GM12878 (cell line): ENCODE results near the gene GALNT17. TPM values are rescaled to one million over a fixed set of nuclear protein-coding genes. Genes with fewer than 3 reads are reported as not detected.

Experiments
- ATAC-seq: fragments of 200-7000 bp; cut with Tn5 transposase; 3 replicates; pipeline ENCODE4 v1.9.1; 2020; ENCODE audit warnings: mild to moderate bottlenecking, moderate library complexity
- BruUV-seq: library from RNA; stranded (reverse); fragments of 400-500 nt; replicated peaks from 2 replicates; lab custom pipeline; 2021; lab: Mats Ljungman, UMichigan
- CTCF ChIA-PET: fragments of 300-600 bp; sonication (Branson Sonifier 250); formaldehyde crosslinking; extraction: SDS; loops from one replicate; lab custom pipeline; 2021; ENCODE audit warnings: inconsistent platforms; lab: Yijun Ruan, JAX
- POLR2A ChIA-PET: fragments of 350-600 bp; formaldehyde crosslinking; extraction: SDS; loops from one replicate; lab custom pipeline; 2021; ENCODE audit warnings: inconsistent platforms; lab: Charles Lee
- RAD21 ChIA-PET: fragments of 300-600 bp; sonication (Branson Sonifier 250); formaldehyde crosslinking; loops from one replicate; lab custom pipeline; 2023; ENCODE audit warnings: antibody characterized with exemption; ENCODE audit not compliant: unreplicated experiment; lab: Charles Lee
- SMC1A ChIA-PET: fragments of 300-600 bp; sonication (Branson Sonifier 250); formaldehyde crosslinking; loops from one replicate; lab custom pipeline; 2023; ENCODE audit not compliant: unreplicated experiment, uncharacterized antibody; lab: Charles Lee
- DNase-seq: peaks from one replicate; pipeline ENCODE4 v3.0.0-alpha.2; 2011; ENCODE audit warnings: low read depth, low spot score
- FAIRE-seq: peaks from 3 replicates; lab custom pipeline; 2011; peaks lifted over from hg19 to GRCh38; lab: Jason Lieb, UNC
- H2AFZ ChIP-seq: 2 replicates; pipeline ENCODE4 v1.6.0; 2011; ENCODE audit warnings: low read depth, low read length, control low read depth; ENCODE audit not compliant: control insufficient read depth
- H3K27ac ChIP-seq: 2 replicates; pipeline ENCODE4 v1.5.1; 2011; ENCODE audit warnings: control low read depth; ENCODE audit not compliant: control insufficient read depth, insufficient read depth
- H3K27me3 ChIP-seq, 2 experiments: replicated peaks in 1 of 2; 2 replicates each; pipeline versions ENCODE4 v1.6.0 to v1.6.1; 2011; ENCODE audit warnings: low read length in 1 of 2; ENCODE audit not compliant: control insufficient read depth in 2 of 2, insufficient read depth in 2 of 2
- H3K36me3 ChIP-seq, 2 experiments: 2 replicates each; pipeline ENCODE4 v1.5.1; 2011; ENCODE audit warnings: low read length in 1 of 2; ENCODE audit not compliant: control insufficient read depth in 2 of 2, insufficient read depth in 2 of 2
- H3K4me1 ChIP-seq: 2 replicates; pipeline ENCODE4 v1.6.1; 2011; ENCODE audit warnings: mild to moderate bottlenecking, low read length, moderate library complexity, mixed read lengths; ENCODE audit not compliant: control insufficient read depth, insufficient read depth
- H3K4me2 ChIP-seq: 2 replicates; pipeline ENCODE4 v1.6.0; 2011; ENCODE audit warnings: control low read depth; ENCODE audit not compliant: control insufficient read depth, insufficient read depth
- H3K4me3 ChIP-seq: fragments of 200-600 bp; sonication (generic); 2 replicates; pipeline ENCODE4 v1.5.1; 2016
- H3K79me2 ChIP-seq: 2 replicates; pipeline ENCODE4 v1.6.0; 2011; ENCODE audit warnings: low read length; ENCODE audit not compliant: control insufficient read depth, insufficient read depth
- H3K9ac ChIP-seq: 2 replicates; pipeline ENCODE4 v1.8.0; 2011; ENCODE audit warnings: low read length, control low read depth, mixed read lengths; ENCODE audit not compliant: control insufficient read depth, insufficient read depth
- H3K9me3 ChIP-seq: replicated peaks from 3 replicates; pipeline ENCODE4 v1.5.1; 2011; ENCODE audit warnings: mild to moderate bottlenecking, low read length; ENCODE audit not compliant: control insufficient read depth, insufficient read depth
- H4K20me1 ChIP-seq: 2 replicates; pipeline ENCODE4 v1.6.0; 2011; ENCODE audit not compliant: control insufficient read depth, insufficient read depth
- BCL11A ChIP-seq: IDR thresholded peaks from 2 replicates; pipeline ENCODE4 v1.6.1; 2011; ENCODE audit warnings: low read depth, low read length
- NFIC ChIP-seq: IDR thresholded peaks from 2 replicates; pipeline ENCODE4 v1.6.1; 2012; ENCODE audit warnings: low read depth, mild to moderate bottlenecking, inconsistent platforms, low read length, moderate library complexity
- NR2F1 ChIP-seq: fragments of 450-650 bp; conservative IDR thresholded peaks from 2 replicates; pipeline ENCODE4 v1.6.1; 2017; ENCODE audit warnings: mild to moderate bottlenecking
- POLR2A ChIP-seq: IDR thresholded peaks from 2 replicates; pipeline ENCODE4 v1.6.1; 2011; ENCODE audit warnings: low read depth, mild to moderate bottlenecking, low read length
- POU2F2 ChIP-seq: IDR thresholded peaks from 3 replicates; pipeline ENCODE4 v1.6.1; 2011; ENCODE audit warnings: low read depth, mild to moderate bottlenecking, low read length, borderline replicate concordance
- STAT1 ChIP-seq: fragments of 450-650 bp; conservative IDR thresholded peaks from 2 replicates; pipeline ENCODE4 v1.6.1; 2014; ENCODE audit warnings: antibody characterized with exemption, mild to moderate bottlenecking
- WGBS: methylation state at CpG from one replicate; pipeline ENCODE4 v1.1.6; 2016; ENCODE audit warnings: low lambda C conversion rate; ENCODE audit not compliant: insufficient replicate concordance, insufficient coverage; ENCODE audit errors: missing lambda C conversion rate; 5-methylcytosine and 5-hydroxymethylcytosine counted together
- in situ Hi-C: fragments of 300-500 bp; cut with MboI; formaldehyde crosslinking; loops from 9 replicates; pipeline ENCODE4 v1.14.3; 2018; ENCODE audit warnings: mixed read lengths
- intact Hi-C: fragments of 100-400 bp; cut with micrococcal nuclease; formaldehyde crosslinking; loops from one replicate; pipeline ENCODE4 v1.14.2; 2022; ENCODE audit not compliant: unreplicated experiment
- polyA plus RNA-seq, 11 experiments: library from polyadenylated mRNA; depleted of rRNA in 4 of 11; unstranded in 6 of 11; stranded (reverse) in 5 of 11; fragments of >200 nt; fragmentation: Nextera tagmentation in 4 of 11; fragmentation: Illumina TruSeq in 1 of 11; extraction: Ambion mirVana in 4 of 11; extraction: Trizol in 1 of 11; gene quantifications; 1 replicate in 1 of 11; 2 replicates in 10 of 11; pipeline versions ENCODE4 v1.2.1 to v1.2.3, GENCODE V29; 2011 to 2016; ENCODE audit warnings: inconsistent platforms in 2 of 11, missing spikeins in 2 of 11, low read depth in 1 of 11
- total RNA-seq, 4 experiments: library from RNA; depleted of rRNA in 3 of 4; stranded (reverse); fragments of >200 nt in 3 of 4; fragmentation: Illumina TruSeq in 1 of 4; extraction: Trizol in 1 of 4; gene quantifications; 2 replicates each; pipeline versions ENCODE4 v1.2.1 to v1.2.3, GENCODE V29; 2013 to 2021
- TF ChIP-seq, protein P1 (sequence below): fragments of 450-650 bp; formaldehyde crosslinking; IDR thresholded peaks from 2 replicates; pipeline ENCODE4 v1.4.0; 2020; ENCODE audit warnings: mild to moderate bottlenecking, moderate library complexity
- TF ChIP-seq, protein P2 (sequence below): IDR thresholded peaks from 2 replicates; pipeline ENCODE4 v1.6.1; 2012; ENCODE audit warnings: low read depth, low read length, improper control_type of control experiment
- TF ChIP-seq, protein P3 (sequence below): fragments of 150-350 bp; IDR thresholded peaks from 2 replicates; pipeline ENCODE4 v1.6.1; 2014; ENCODE audit warnings: mild to moderate bottlenecking, low read depth, low read length
- TF ChIP-seq, protein P4 (sequence below): fragments of 450-650 bp; IDR thresholded peaks from 2 replicates; pipeline ENCODE4 v1.6.1; 2018; ENCODE audit warnings: mild to moderate bottlenecking, low read depth, moderate library complexity; ENCODE audit not compliant: partially characterized antibody

Gene GALNT17
- total and polyA plus RNA-seq, 10 of the 15 experiments (the other 5 are each of a cell fraction or from before 2014, with no cell fraction given): 0.12 to 0.15 TPM; not detected in 8

DNA sequence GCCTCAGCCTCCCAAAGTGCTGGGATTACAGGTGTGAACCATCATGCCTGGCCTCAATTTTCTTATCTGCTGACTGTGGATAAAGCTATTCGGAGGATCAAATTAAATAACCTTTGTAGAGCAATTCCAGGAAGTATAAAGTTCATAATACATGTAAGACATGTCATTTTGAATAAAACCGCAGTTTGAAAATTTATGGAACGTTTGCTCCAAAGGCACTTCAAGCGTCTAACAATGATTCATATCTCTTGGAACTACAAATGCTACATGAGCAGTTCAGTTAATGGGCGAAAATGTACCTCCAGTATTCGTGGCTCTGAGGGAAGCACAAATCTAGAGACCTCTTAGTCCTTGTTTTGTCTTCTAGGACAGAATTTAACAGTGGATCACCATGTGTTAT lies 190.3 kb downstream of the GALNT17 start:
- 7% methylated on average over 6 of the region's 6 CpGs for WGBS
- DNase-seq: no peak
- Histone ChIP-seq H2AFZ (no peak overlapping the region), H3K27me3 (no peaks in the 10 kb centered on the region), H3K36me3 (no peaks in the 10 kb centered on the region), H3K4me2 (no peak overlapping the region), H3K9ac (no peak overlapping the region), H3K4me3 (no peak overlapping the region), H3K79me2 (no peaks in the 10 kb centered on the region), H4K20me1 (no peaks in the 10 kb centered on the region), H3K27ac (no peak overlapping the region), H3K9me3 (no peaks in the 10 kb centered on the region), H3K4me1 (no peaks in the 10 kb centered on the region)
- BruUV-seq: no TSS peak
- ATAC-seq: no peak
- ChIA-PET SMC1A (no interaction called here), POLR2A (no interaction called here), RAD21 (no interaction called here), CTCF (no interaction called here)
- TF ChIP-seq, protein P1, sequence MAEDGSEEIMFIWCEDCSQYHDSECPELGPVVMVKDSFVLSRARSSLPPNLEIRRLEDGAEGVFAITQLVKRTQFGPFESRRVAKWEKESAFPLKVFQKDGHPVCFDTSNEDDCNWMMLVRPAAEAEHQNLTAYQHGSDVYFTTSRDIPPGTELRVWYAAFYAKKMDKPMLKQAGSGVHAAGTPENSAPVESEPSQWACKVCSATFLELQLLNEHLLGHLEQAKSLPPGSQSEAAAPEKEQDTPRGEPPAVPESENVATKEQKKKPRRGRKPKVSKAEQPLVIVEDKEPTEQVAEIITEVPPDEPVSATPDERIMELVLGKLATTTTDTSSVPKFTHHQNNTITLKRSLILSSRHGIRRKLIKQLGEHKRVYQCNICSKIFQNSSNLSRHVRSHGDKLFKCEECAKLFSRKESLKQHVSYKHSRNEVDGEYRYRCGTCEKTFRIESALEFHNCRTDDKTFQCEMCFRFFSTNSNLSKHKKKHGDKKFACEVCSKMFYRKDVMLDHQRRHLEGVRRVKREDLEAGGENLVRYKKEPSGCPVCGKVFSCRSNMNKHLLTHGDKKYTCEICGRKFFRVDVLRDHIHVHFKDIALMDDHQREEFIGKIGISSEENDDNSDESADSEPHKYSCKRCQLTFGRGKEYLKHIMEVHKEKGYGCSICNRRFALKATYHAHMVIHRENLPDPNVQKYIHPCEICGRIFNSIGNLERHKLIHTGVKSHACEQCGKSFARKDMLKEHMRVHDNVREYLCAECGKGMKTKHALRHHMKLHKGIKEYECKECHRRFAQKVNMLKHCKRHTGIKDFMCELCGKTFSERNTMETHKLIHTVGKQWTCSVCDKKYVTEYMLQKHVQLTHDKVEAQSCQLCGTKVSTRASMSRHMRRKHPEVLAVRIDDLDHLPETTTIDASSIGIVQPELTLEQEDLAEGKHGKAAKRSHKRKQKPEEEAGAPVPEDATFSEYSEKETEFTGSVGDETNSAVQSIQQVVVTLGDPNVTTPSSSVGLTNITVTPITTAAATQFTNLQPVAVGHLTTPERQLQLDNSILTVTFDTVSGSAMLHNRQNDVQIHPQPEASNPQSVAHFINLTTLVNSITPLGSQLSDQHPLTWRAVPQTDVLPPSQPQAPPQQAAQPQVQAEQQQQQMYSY (CRISPR knock-in tag): no peak
- TF ChIP-seq, protein P2, sequence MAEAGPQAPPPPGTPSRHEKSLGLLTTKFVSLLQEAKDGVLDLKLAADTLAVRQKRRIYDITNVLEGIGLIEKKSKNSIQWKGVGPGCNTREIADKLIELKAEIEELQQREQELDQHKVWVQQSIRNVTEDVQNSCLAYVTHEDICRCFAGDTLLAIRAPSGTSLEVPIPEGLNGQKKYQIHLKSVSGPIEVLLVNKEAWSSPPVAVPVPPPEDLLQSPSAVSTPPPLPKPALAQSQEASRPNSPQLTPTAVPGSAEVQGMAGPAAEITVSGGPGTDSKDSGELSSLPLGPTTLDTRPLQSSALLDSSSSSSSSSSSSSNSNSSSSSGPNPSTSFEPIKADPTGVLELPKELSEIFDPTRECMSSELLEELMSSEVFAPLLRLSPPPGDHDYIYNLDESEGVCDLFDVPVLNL: no peak
- TF ChIP-seq STAT1 (no peak), POLR2A (no peak), BCL11A (no peak), NR2F1 (no peak), POU2F2 (no peak), NFIC (no peak)
- TF ChIP-seq, protein P3, sequence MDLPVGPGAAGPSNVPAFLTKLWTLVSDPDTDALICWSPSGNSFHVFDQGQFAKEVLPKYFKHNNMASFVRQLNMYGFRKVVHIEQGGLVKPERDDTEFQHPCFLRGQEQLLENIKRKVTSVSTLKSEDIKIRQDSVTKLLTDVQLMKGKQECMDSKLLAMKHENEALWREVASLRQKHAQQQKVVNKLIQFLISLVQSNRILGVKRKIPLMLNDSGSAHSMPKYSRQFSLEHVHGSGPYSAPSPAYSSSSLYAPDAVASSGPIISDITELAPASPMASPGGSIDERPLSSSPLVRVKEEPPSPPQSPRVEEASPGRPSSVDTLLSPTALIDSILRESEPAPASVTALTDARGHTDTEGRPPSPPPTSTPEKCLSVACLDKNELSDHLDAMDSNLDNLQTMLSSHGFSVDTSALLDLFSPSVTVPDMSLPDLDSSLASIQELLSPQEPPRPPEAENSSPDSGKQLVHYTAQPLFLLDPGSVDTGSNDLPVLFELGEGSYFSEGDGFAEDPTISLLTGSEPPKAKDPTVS: no peak
- TF ChIP-seq, protein P4, sequence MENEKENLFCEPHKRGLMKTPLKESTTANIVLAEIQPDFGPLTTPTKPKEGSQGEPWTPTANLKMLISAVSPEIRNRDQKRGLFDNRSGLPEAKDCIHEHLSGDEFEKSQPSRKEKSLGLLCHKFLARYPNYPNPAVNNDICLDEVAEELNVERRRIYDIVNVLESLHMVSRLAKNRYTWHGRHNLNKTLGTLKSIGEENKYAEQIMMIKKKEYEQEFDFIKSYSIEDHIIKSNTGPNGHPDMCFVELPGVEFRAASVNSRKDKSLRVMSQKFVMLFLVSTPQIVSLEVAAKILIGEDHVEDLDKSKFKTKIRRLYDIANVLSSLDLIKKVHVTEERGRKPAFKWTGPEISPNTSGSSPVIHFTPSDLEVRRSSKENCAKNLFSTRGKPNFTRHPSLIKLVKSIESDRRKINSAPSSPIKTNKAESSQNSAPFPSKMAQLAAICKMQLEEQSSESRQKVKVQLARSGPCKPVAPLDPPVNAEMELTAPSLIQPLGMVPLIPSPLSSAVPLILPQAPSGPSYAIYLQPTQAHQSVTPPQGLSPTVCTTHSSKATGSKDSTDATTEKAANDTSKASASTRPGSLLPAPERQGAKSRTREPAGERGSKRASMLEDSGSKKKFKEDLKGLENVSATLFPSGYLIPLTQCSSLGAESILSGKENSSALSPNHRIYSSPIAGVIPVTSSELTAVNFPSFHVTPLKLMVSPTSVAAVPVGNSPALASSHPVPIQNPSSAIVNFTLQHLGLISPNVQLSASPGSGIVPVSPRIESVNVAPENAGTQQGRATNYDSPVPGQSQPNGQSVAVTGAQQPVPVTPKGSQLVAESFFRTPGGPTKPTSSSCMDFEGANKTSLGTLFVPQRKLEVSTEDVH: no peak
- no peak for FAIRE-seq
- in situ Hi-C loops: no loop called here
- intact Hi-C loops: no loop called here
